Activated naive CD4-positive, alpha-beta T cell treated with anti-CD3 and anti-CD28 coated beads, Interleukin-2, amount 10 ng/mL, durations not matched to agents 5 hours and 36 hours (primary cell): ENCODE measurements around the gene TPGS2. TPM values are rescaled to one million over a fixed set of nuclear protein-coding genes. Genes with fewer than 3 reads are reported as not detected.

Experiments
- total RNA-seq, 2 experiments: library from RNA; stranded (reverse); gene quantifications; one replicate each; pipeline ENCODE4 v1.2.3, GENCODE V29; 2021

TPGS2 gene
- total RNA-seq, result 100 to 1,000 TPM; 101 to 102 TPM

GRCh38 chr18:36828630-36829361, at the start of gene TPGS2, which contains the start of gene KIAA1328:
TPGS2 (minus strand) TSS chr18:36829002; CDS start chr18:36828767, 235 bp downstream.
KIAA1328 (plus strand) TSS chr18:36829127; CDS start chr18:36829139, 12 bp downstream.

Other genes starting within 250 kb of the TPGS2 start
- gene KIAA1328, start 125 bp upstream of the TPGS2 start, total RNA-seq, result 1 to 10 TPM; 5.1 to 5.5 TPM